B cell (primary cell): ENCODE measurements around the gene HEPN1. TPM values are rescaled to one million over a fixed set of nuclear protein-coding genes. Genes with fewer than 3 reads are reported as not detected.

Experiments used
- ATAC-seq: fragments of 200-7000 bp; cut with Tn5 transposase; one replicate; pipeline ENCODE4 v1.10.0; 2021; ENCODE audit warnings: low read depth, mild to moderate bottlenecking, moderate number of reproducible peaks, moderate library complexity
- CTCF ChIA-PET: fragments of 350-600 bp; sonication (Branson Sonifier 250); formaldehyde crosslinking; loops from one replicate; lab custom pipeline; 2021; ENCODE audit warnings: antibody characterized with exemption, inconsistent platforms; lab: Charles Lee
- POLR2A ChIA-PET: fragments of 350-600 bp; sonication (Branson Sonifier 250); formaldehyde crosslinking; loops from one replicate; lab custom pipeline; 2021; ENCODE audit warnings: antibody characterized with exemption; lab: Charles Lee
- DNase-seq: peaks from one replicate; pipeline ENCODE4 v3.0.0; 2013
- H2AFZ ChIP-seq: 2 replicates; pipeline ENCODE4 v1.6.1; 2012; ENCODE audit warnings: mild to moderate bottlenecking, low read depth, low read length; ENCODE audit not compliant: insufficient read depth, poor library complexity, severe bottlenecking
- H3K27ac ChIP-seq, 2 donors: 1 replicate in 1 of 2; 2 replicates in 1 of 2; pipeline ENCODE4 v1.5.1; 2012 to 2013; ENCODE audit warnings: low read length in 2 of 2, mild to moderate bottlenecking in 2 of 2, moderate library complexity in 1 of 2
- H3K27me3 ChIP-seq, 4 experiments: fragments of 200-600 bp in 1 of 4; sonication (generic) in 1 of 4; replicated peaks in 1 of 4; 1 replicate in 2 of 4; 2 replicates in 2 of 4; pipeline versions ENCODE4 v1.6.1 to v1.7.0; 2013 to 2016; ENCODE audit warnings: low read length in 3 of 4, mild to moderate bottlenecking in 2 of 4, mixed read lengths in 1 of 4, moderate library complexity in 1 of 4; ENCODE audit not compliant: insufficient read depth in 4 of 4, control insufficient read depth in 3 of 4; ENCODE audit errors: control extremely low read depth in 1 of 4
- H3K36me3 ChIP-seq, 2 experiments: replicated peaks in 1 of 2; 1 replicate in 1 of 2; 2 replicates in 1 of 2; pipeline versions ENCODE4 v1.6.1 to v1.7.1; 2013; ENCODE audit warnings: low read length in 1 of 2; ENCODE audit not compliant: insufficient read depth in 2 of 2, control insufficient read depth in 1 of 2; ENCODE audit errors: control extremely low read depth in 1 of 2, extremely low read depth in 1 of 2
- H3K4me1 ChIP-seq, 2 donors: fragments of 200-600 bp in 1 of 2; sonication (generic) in 1 of 2; 1 replicate in 1 of 2; 2 replicates in 1 of 2; pipeline versions ENCODE4 v1.5.1 to v1.6.1; 2013 to 2017; ENCODE audit warnings: low read length in 2 of 2; ENCODE audit not compliant: control insufficient read depth in 2 of 2, insufficient read depth in 2 of 2
- H3K4me2 ChIP-seq: replicated peaks from 2 replicates; pipeline ENCODE3; 2012; ENCODE audit warnings: mild to moderate bottlenecking, low read depth, low read length; ENCODE audit not compliant: poor library complexity, severe bottlenecking
- H3K4me3 ChIP-seq, 5 experiments: fragments of 200-600 bp in 1 of 5; sonication (generic) in 1 of 5; 1 replicate in 3 of 5; 2 replicates in 2 of 5; pipeline versions ENCODE4 v1.5.1 to v1.7.0; 2011 to 2016; ENCODE audit warnings: low read length in 4 of 5, mild to moderate bottlenecking in 4 of 5, low read depth in 2 of 5, control low read depth in 1 of 5, moderate library complexity in 1 of 5; ENCODE audit not compliant: insufficient read depth in 1 of 5; ENCODE audit errors: control extremely low read depth in 1 of 5, extremely low read depth in 1 of 5
- H3K79me2 ChIP-seq: fragments of 200-600 bp; sonication (generic); one replicate; pipeline ENCODE4 v1.6.0; 2016; ENCODE audit warnings: low read length; ENCODE audit not compliant: control insufficient read depth, insufficient read depth
- H3K9ac ChIP-seq: fragments of 200-600 bp; sonication (generic); 2 replicates; pipeline ENCODE4 v1.6.1; 2017; ENCODE audit warnings: mild to moderate bottlenecking, low read length, moderate library complexity
- H3K9me3 ChIP-seq, 3 donors: one replicate each; pipeline versions ENCODE4 v1.6.1 to v1.7.1; 2013; ENCODE audit warnings: low read length in 2 of 3; ENCODE audit not compliant: control insufficient read depth in 2 of 3, insufficient read depth in 1 of 3; ENCODE audit errors: control extremely low read depth in 1 of 3
- H4K20me1 ChIP-seq: 2 replicates; pipeline ENCODE4 v1.6.0; 2012; ENCODE audit warnings: mild to moderate bottlenecking, low read length; ENCODE audit not compliant: insufficient read depth, control insufficient read depth, poor library complexity, severe bottlenecking
- H3K27ac Mint-ChIP-seq: one replicate; pipeline ENCODE4 v1.8.0; 2021; ENCODE audit warnings: mixed read lengths
- H3K27me3 Mint-ChIP-seq: one replicate; pipeline ENCODE4 v1.8.0; 2021; ENCODE audit warnings: mixed read lengths
- H3K4me1 Mint-ChIP-seq: one replicate; pipeline ENCODE4 v1.8.0; 2021; ENCODE audit warnings: mixed read lengths
- H3K4me3 Mint-ChIP-seq: one replicate; pipeline ENCODE4 v1.8.0; 2021; ENCODE audit warnings: mixed read lengths
- H3K9me3 Mint-ChIP-seq: one replicate; pipeline ENCODE4 v1.8.0; 2022; ENCODE audit warnings: mixed read lengths; ENCODE audit not compliant: insufficient read depth
- EZH2 ChIP-seq: IDR thresholded peaks from 2 replicates; pipeline ENCODE4 v1.6.1; 2012; ENCODE audit warnings: borderline replicate concordance, low read depth, mild to moderate bottlenecking, moderate library complexity, low read length; ENCODE audit not compliant: insufficient read depth, poor library complexity, severe bottlenecking
- WGBS: methylation state at CpG from one replicate; pipeline ENCODE4 v1.1.5; 2013; ENCODE audit warnings: missing lambda C conversion rate; ENCODE audit not compliant: insufficient coverage; 5-methylcytosine and 5-hydroxymethylcytosine counted together
- intact Hi-C: fragments of 100-400 bp; cut with micrococcal nuclease; formaldehyde crosslinking; loops from one replicate; pipeline ENCODE4 v1.10.0; 2022
- polyA plus RNA-seq: library from polyadenylated mRNA; depleted of rRNA; stranded (reverse); fragments of >200 nt; gene quantifications from 2 replicates; pipeline ENCODE4 v1.2.3, GENCODE V29; 2012
- total RNA-seq, 2 donors: library from RNA; stranded (reverse); fragments of 120-200 nt in 1 of 2; gene quantifications; 1 replicate in 1 of 2; 2 replicates in 1 of 2; pipeline versions ENCODE4 v1.2.3 to v1.2.4, GENCODE V29; 2013 to 2022
- TF ChIP-seq, protein P1 (sequence below): fragments of 200-600 bp; IDR thresholded peaks from one replicate; pipeline ENCODE4 v1.8.0; 2022; ENCODE audit warnings: antibody characterized with exemption, mild to moderate bottlenecking

HEPN1 gene
- total and polyA plus RNA-seq, 2 donors (not counting 1 experiment from before 2014, with no cell fraction given) = not detected

DNA sequence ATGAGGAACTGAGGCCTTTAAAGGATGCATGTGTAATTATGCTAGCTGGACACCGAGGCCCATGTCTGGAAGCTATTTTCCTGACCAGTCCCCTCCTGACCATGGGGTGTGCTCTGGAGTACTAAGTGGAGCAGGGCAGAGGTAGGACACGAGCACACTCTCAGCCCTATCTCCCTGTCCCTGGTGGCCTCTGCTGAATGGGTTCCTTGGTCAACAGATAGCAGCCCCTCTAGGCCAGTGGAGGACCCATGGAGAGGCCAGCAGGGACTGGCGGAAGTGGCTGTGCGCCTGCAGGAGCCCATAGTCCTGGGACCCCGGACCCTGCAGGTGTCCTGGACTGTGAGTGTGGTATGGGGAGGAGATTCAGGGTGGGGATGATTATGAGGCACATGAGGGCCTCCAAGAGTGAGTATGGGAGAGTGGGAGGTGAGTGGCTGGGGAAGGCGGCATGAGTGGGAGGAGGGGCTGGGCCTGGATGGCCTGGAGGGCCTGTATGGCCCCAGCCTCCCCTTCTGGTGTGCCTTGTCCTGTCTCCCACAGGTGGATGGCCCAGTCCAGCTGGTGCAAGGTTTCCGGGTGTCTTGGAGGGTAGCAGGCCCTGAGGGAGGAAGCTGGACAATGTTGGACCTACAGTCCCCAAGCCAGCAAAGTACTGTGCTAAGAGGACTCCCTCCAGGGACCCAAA is 44.3 kb upstream of the HEPN1 start:
- Mint-ChIP-seq H3K27ac (no peak overlapping the region), H3K9me3 (no peaks in the 10 kb centered on the region), H3K27me3 (peaks cover 93% of the 10 kb centered on the region), H3K4me1 (peaks cover 25% of the 10 kb centered on the region), H3K4me3 (no peak overlapping the region)
- intact Hi-C loops = loop anchor here (5.0 kb wide), 2 partner anchors 37 to 78 kb away; partner anchors contain the start of gene CCDC15
- H3K79me2 ChIP-seq = no peaks in the 10 kb centered on the region
- no peak for DNase-seq
- peaks cover 0 to 30% (median 0%) of the 10 kb centered on the region in 3 donors for H3K9me3 ChIP-seq
- ATAC-seq = no peak
- no peak overlapping the region for H3K27ac ChIP-seq
- WGBS = 84% methylated on average over 6 of the region's 7 CpGs
- TF ChIP-seq EZH2 = no peak
- TF ChIP-seq, protein P1, sequence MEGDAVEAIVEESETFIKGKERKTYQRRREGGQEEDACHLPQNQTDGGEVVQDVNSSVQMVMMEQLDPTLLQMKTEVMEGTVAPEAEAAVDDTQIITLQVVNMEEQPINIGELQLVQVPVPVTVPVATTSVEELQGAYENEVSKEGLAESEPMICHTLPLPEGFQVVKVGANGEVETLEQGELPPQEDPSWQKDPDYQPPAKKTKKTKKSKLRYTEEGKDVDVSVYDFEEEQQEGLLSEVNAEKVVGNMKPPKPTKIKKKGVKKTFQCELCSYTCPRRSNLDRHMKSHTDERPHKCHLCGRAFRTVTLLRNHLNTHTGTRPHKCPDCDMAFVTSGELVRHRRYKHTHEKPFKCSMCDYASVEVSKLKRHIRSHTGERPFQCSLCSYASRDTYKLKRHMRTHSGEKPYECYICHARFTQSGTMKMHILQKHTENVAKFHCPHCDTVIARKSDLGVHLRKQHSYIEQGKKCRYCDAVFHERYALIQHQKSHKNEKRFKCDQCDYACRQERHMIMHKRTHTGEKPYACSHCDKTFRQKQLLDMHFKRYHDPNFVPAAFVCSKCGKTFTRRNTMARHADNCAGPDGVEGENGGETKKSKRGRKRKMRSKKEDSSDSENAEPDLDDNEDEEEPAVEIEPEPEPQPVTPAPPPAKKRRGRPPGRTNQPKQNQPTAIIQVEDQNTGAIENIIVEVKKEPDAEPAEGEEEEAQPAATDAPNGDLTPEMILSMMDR = no peak
- ChIA-PET POLR2A (no interaction called here), CTCF (no interaction called here)
- H3K4me1 ChIP-seq = peaks cover 19 to 22% of the 10 kb centered on the region in 2 donors
- H3K27me3 ChIP-seq = peaks cover 0 to 76% (median 23%) of the 10 kb centered on the region in 4 experiments
- no peaks in the 10 kb centered on the region for H3K36me3 ChIP-seq
- H3K4me3 ChIP-seq = no peak overlapping the region
- no peak overlapping the region for H3K9ac ChIP-seq
- H2AFZ ChIP-seq = no peak overlapping the region
- H4K20me1 ChIP-seq = no peaks in the 10 kb centered on the region
- H3K4me2 ChIP-seq = no peak overlapping the region

DNA sequence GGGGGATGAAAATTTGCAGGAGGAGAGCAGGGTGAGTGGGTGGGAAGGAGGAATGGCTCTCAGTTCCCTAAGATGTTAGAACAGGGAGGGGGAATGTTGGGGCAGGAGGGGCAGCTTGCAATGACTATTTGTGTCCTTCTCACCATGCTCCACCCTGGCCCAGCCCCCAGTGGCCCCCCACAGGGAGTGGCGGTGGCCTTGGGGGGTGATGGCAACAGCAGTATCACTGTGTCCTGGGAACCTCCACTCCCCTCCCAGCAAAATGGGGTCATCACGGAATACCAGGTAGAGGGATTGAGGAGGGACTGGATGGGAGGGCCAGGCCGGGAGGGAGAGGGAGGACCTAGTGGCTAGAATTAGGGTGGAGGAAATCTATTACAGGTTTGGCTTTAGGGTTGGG is 43.6 kb upstream of the HEPN1 start:
- Histone ChIP-seq H3K4me3 (peak overlapping the region in 1 of 5 experiments; percentile 77), H4K20me1 (no peaks in the 10 kb centered on the region), H3K79me2 (no peaks in the 10 kb centered on the region), H3K9me3 (peaks cover 0 to 30% (median 0%) of the 10 kb centered on the region in 3 donors), H3K4me2 (peak overlapping the region; percentile 98), H3K27ac (no peak overlapping the region), H3K36me3 (no peaks in the 10 kb centered on the region), H3K9ac (peak overlapping the region; percentile 80), H2AFZ (peak overlapping the region; percentile 90), H3K4me1 (peaks cover 19 to 22% of the 10 kb centered on the region in 2 donors), H3K27me3 (peaks cover 0 to 74% (median 21%) of the 10 kb centered on the region in 4 experiments)
- 22% methylated on average over 1 of the region's 3 CpGs for WGBS
- intact Hi-C loops = loop anchor here (5.0 kb wide), 2 partner anchors 38 to 77 kb away; partner anchors contain the start of gene CCDC15
- POLR2A ChIA-PET = no interaction called here
- CTCF ChIA-PET = interaction anchor here (0.9 to 1.3 kb wide), 3 partner anchors 9 to 41 kb away, joined by 3 to 15 read pairs (median 6); partner anchors contain the start of gene ROBO3
- Mint-ChIP-seq H3K27ac (no peak overlapping the region), H3K4me3 (peak overlapping the region; percentile 90), H3K9me3 (no peaks in the 10 kb centered on the region), H3K27me3 (peaks cover 86% of the 10 kb centered on the region), H3K4me1 (peaks cover 24% of the 10 kb centered on the region)
- TF ChIP-seq, protein P1 = no peak
- no peak for TF ChIP-seq EZH2
- ATAC-seq (no peak), DNase-seq (no peak)
